Fibroblast of lung (primary cell): Measurements from ENCODE around the gene PPP2R5A.

Experiments
- EZH2 ChIP-seq: IDR thresholded peaks from 2 replicates; pipeline ENCODE4 v1.5.1; 2012; ENCODE audit warnings: low read length, control low read depth, mild to moderate bottlenecking; ENCODE audit errors: missing control alignments
- TF ChIP-seq, protein P1 (sequence below), 2 donors: IDR thresholded peaks in 1 of 2; conservative IDR thresholded peaks in 1 of 2; 1 replicate in 1 of 2; 2 replicates in 1 of 2; pipeline ENCODE4 v1.5.1; 2011 to 2012; ENCODE audit warnings: low read length in 2 of 2, control low read depth in 1 of 2, inconsistent platforms in 1 of 2, low read depth in 1 of 2, mild to moderate bottlenecking in 1 of 2

DNA sequence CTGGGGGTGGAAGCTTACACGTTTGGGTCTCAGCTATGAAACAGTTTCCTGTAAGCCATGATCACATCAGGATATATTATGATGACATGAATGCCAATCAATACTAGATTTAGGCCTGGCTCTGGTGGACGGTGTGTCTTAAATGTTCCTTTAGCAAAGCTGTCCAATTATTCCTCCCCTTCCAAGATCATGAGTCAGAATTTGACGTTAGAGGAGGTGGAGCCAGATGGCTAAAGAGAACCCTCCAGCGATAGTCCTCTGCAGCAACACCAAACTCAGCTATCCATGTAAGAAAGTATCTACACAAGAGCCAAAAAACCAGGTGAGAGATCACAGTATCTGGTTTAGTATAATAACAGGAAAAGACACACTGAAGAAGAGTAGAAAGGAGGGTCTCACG lies 81.7 kb downstream of the PPP2R5A start:
- TF ChIP-seq, protein P1, sequence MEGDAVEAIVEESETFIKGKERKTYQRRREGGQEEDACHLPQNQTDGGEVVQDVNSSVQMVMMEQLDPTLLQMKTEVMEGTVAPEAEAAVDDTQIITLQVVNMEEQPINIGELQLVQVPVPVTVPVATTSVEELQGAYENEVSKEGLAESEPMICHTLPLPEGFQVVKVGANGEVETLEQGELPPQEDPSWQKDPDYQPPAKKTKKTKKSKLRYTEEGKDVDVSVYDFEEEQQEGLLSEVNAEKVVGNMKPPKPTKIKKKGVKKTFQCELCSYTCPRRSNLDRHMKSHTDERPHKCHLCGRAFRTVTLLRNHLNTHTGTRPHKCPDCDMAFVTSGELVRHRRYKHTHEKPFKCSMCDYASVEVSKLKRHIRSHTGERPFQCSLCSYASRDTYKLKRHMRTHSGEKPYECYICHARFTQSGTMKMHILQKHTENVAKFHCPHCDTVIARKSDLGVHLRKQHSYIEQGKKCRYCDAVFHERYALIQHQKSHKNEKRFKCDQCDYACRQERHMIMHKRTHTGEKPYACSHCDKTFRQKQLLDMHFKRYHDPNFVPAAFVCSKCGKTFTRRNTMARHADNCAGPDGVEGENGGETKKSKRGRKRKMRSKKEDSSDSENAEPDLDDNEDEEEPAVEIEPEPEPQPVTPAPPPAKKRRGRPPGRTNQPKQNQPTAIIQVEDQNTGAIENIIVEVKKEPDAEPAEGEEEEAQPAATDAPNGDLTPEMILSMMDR (conservative IDR thresholded peaks at IDR 0.05 in 1 of 2, IDR thresholded peaks at IDR 0.05 in 1 of 2; ENCODE audit: low read depth in 1 of 2, low read length in 2 of 2), result no peak
- TF ChIP-seq EZH2, result no peak
